NCI-H748 treated with DMSO at 0.1 percent for 48 hours (cell line): ENCODE results near the gene BAHCC1.

ENCODE experiments used
- DNase-seq: peaks from one replicate; lab custom pipeline; 2025; lab: John Stamatoyannopoulos, UW

The BAHCC1 gene

GRCh38 chr17:81367171-81367570 is 28.1 kb upstream of the BAHCC1 start:
- DNase-seq, result no peak

- no peak for DNase-seq
These were observed 26.9 kb upstream of the BAHCC1 start for GRCh38 chr17:81368161-81369022.

GRCh38 chr17:81370294-81370693 is 25.0 kb upstream of the BAHCC1 start:
- no peak for DNase-seq

GRCh38 chr17:81371910-81372760 is 23.1 kb upstream of the BAHCC1 start:
- DNase-seq, result no peak

- DNase-seq, result no peak
These were observed 21.6 kb upstream of the BAHCC1 start for GRCh38 chr17:81373536-81374160.

- DNase-seq, result no peak
These were observed 20.4 kb upstream of the BAHCC1 start for GRCh38 chr17:81374890-81375289.

GRCh38 chr17:81376946-81377714 is 18.1 kb upstream of the BAHCC1 start:
- no peak for DNase-seq

GRCh38 chr17:81378941-81379511 is 16.2 kb upstream of the BAHCC1 start:
- DNase-seq, result no peak

- DNase-seq, result no peak
These were observed 15.7 kb upstream of the BAHCC1 start for GRCh38 chr17:81379523-81379942.

GRCh38 chr17:81380131-81380530 is 15.1 kb upstream of the BAHCC1 start:
- DNase-seq, result no peak

- DNase-seq, result no peak
These were observed 14.4 kb upstream of the BAHCC1 start for GRCh38 chr17:81380666-81381518.

- DNase-seq, result no peak
These were observed 13.4 kb upstream of the BAHCC1 start for GRCh38 chr17:81381632-81382577.

- no peak for DNase-seq
These were observed 12.4 kb upstream of the BAHCC1 start for GRCh38 chr17:81382851-81383250.

- DNase-seq, result no peak
These were observed 11.5 kb upstream of the BAHCC1 start for GRCh38 chr17:81383504-81384421.

GRCh38 chr17:81384929-81385319 is 10.3 kb upstream of the BAHCC1 start:
- DNase-seq, result no peak

GRCh38 chr17:81385320-81386111 is 9.7 kb upstream of the BAHCC1 start:
- no peak for DNase-seq

GRCh38 chr17:81386141-81386645 is 9.1 kb upstream of the BAHCC1 start:
- DNase-seq, result no peak
